Transverse colon (tissue), 4 donors: Measurements from ENCODE around the gene CDC16. TPM values are rescaled to one million over a fixed set of nuclear protein-coding genes. Genes with fewer than 3 reads are reported as not detected.
"Not testable (repeated sequence)": the region's sequence is repeated elsewhere in the genome, so short reads cannot be mapped to it uniquely, and the experiment has no call there.

Experiments used
- DNase-seq: peaks from one replicate; pipeline ENCODE4 v3.0.0-alpha.2; 2019
- H3K27ac ChIP-seq, 4 donors: fragments of 200-600 bp; sonication (generic); 2 replicates each; pipeline ENCODE4 v1.5.1; 2016 to 2018; ENCODE audit warnings: inconsistent platforms in 4 of 4
- H3K27me3 ChIP-seq: fragments of 200-600 bp; sonication (generic); 2 replicates; pipeline ENCODE4 v1.5.1; 2017; ENCODE audit warnings: inconsistent platforms
- H3K36me3 ChIP-seq, 4 donors: fragments of 200-600 bp; sonication (generic); 2 replicates each; pipeline ENCODE4 v1.5.1; 2017 to 2019; ENCODE audit warnings: inconsistent platforms in 4 of 4
- H3K4me1 ChIP-seq, 4 donors: fragments of 200-600 bp; sonication (generic); 2 replicates each; pipeline ENCODE4 v1.5.1; 2017 to 2020; ENCODE audit warnings: inconsistent platforms in 4 of 4
- H3K4me3 ChIP-seq, 4 donors: fragments of 200-600 bp; sonication (generic); 1 replicate in 1 of 4; 2 replicates in 3 of 4; pipeline versions ENCODE4 v1.5.1 to v1.6.1; 2017 to 2019; ENCODE audit warnings: inconsistent platforms in 4 of 4
- H3K9me3 ChIP-seq, 2 donors: fragments of 200-600 bp; sonication (generic); 2 replicates each; pipeline ENCODE4 v1.5.1; 2017 to 2019; ENCODE audit warnings: inconsistent platforms in 2 of 2
- CTCF ChIP-seq, 5 experiments: fragments of 200-600 bp in 3 of 5; fragments of 450-650 bp in 2 of 5; sonication (generic) in 3 of 5; IDR thresholded peaks; 1 replicate in 2 of 5; 2 replicates in 3 of 5; pipeline ENCODE4 v1.5.1; 2016 to 2017; ENCODE audit warnings: antibody characterized with exemption in 5 of 5, inconsistent platforms in 3 of 5, mild to moderate bottlenecking in 2 of 5, moderate library complexity in 1 of 5
- EP300 ChIP-seq: sonication (generic); formaldehyde crosslinking; IDR thresholded peaks from one replicate; pipeline ENCODE4 v1.6.1; 2017; ENCODE audit warnings: antibody characterized with exemption, low read depth
- POLR2A ChIP-seq: fragments of 450-650 bp; IDR thresholded peaks from one replicate; pipeline ENCODE4 v1.6.1; 2016; ENCODE audit warnings: antibody characterized with exemption, mild to moderate bottlenecking, moderate library complexity
- POLR2AphosphoS5 ChIP-seq, 3 donors: sonication (generic); formaldehyde crosslinking; IDR thresholded peaks; one replicate each; pipeline ENCODE4 v1.6.1; 2016; ENCODE audit warnings: antibody characterized with exemption in 3 of 3
- WGBS, 2 donors: methylation state at CpG; one replicate each; pipeline ENCODE4 v1.1.5; 2018; ENCODE audit warnings: low coverage in 1 of 2; 5-methylcytosine and 5-hydroxymethylcytosine counted together
- in situ Hi-C, 4 donors: fragments of 200-750 bp; cut with MboI; loops; one replicate each; pipeline versions ENCODE4 v1.15.0 to v1.15.1; 2017; ENCODE audit warnings: low sequenced_read_pairs in 3 of 4, low pct_ligation_motif_present in 1 of 4, low pct_unique_long_range_greater_than_20kb in 1 of 4
- intact Hi-C: fragments of 100-400 bp; cut with DNase I; formaldehyde crosslinking; loops from one replicate; pipeline ENCODE4 v1.15.1; 2023; ENCODE audit warnings: low total_unique reads
- total RNA-seq, 4 donors: library from RNA; depleted of rRNA; stranded (reverse); fragments of >200 nt; gene quantifications; one replicate each; pipeline ENCODE4 v1.1.0, GENCODE V29; 2016

Gene CDC16
- total RNA-seq, 4 donors from 2014 or later, result 34.8 to 75.4 (median 56.1) TPM

- TF ChIP-seq POLR2AphosphoS5 (IDR thresholded peaks at IDR 0.05) (no peak), POLR2A (no peak), CTCF (IDR thresholded peaks at IDR 0.05) (no peak), EP300 (no peak)
- no peak overlapping the region for H3K4me3 ChIP-seq
- in situ Hi-C loops (no loop called here), intact Hi-C loops (no loop called here)
- H3K36me3 ChIP-seq, result peaks cover 0 to 95% (median 46%) of the 10 kb centered on the region in 4 donors
- H3K9me3 ChIP-seq, result no peaks in the 10 kb centered on the region
- H3K27me3 ChIP-seq, result no peaks in the 10 kb centered on the region
- no peak overlapping the region for H3K27ac ChIP-seq
- H3K4me1 ChIP-seq, result no peaks in the 10 kb centered on the region
- 95 to 97% methylated on average over 3 of the region's 3 CpGs for WGBS, 2 donors
- no peak for DNase-seq
These were observed 9.3 kb downstream of the CDC16 start for GRCh38 chr13:114243971-114244370.

- in situ Hi-C loops, result no loop called here
- Histone ChIP-seq H3K36me3 (peaks cover 0 to 92% (median 44%) of the 10 kb centered on the region in 4 donors), H3K9me3 (no peaks in the 10 kb centered on the region), H3K27ac (no peak overlapping the region), H3K4me1 (no peaks in the 10 kb centered on the region), H3K4me3 (no peak overlapping the region), H3K27me3 (no peaks in the 10 kb centered on the region)
- 87% methylated on average over 5 of the region's 5 CpGs for WGBS, 2 donors
- intact Hi-C loops, result no loop called here
- no peak for TF ChIP-seq CTCF (IDR thresholded peaks at IDR 0.05)
- TF ChIP-seq POLR2AphosphoS5 (IDR thresholded peaks at IDR 0.05), result no peak
- TF ChIP-seq POLR2A, result no peak
- no peak for TF ChIP-seq EP300
- DNase-seq, result no peak
These were observed 9.9 kb downstream of the CDC16 start for GRCh38 chr13:114244637-114245036.

- intact Hi-C loops (no loop called here), in situ Hi-C loops (no loop called here)
- Histone ChIP-seq H3K4me1 (no peaks in the 10 kb centered on the region), H3K27ac (no peak overlapping the region), H3K27me3 (no peaks in the 10 kb centered on the region), H3K9me3 (no peaks in the 10 kb centered on the region), H3K4me3 (no peak overlapping the region), H3K36me3 (peaks cover 0 to 88% (median 37%) of the 10 kb centered on the region in 4 donors)
- 76 to 82% methylated on average over 3 of the region's 3 CpGs for WGBS, 2 donors
- TF ChIP-seq POLR2A (no peak), EP300 (no peak), CTCF (IDR thresholded peaks at IDR 0.05) (no peak), POLR2AphosphoS5 (IDR thresholded peaks at IDR 0.05) (no peak)
- no peak for DNase-seq
These were observed 13.3 kb downstream of the CDC16 start for GRCh38 chr13:114248011-114248410.

- in situ Hi-C loops (no loop called here), intact Hi-C loops (no loop called here)
- peaks cover 0 to 78% (median 37%) of the 10 kb centered on the region in 4 donors for H3K36me3 ChIP-seq
- no peaks in the 10 kb centered on the region for H3K9me3 ChIP-seq
- TF ChIP-seq POLR2AphosphoS5 (IDR thresholded peaks at IDR 0.05), result no peak
- TF ChIP-seq EP300, result no peak
- no peak for TF ChIP-seq CTCF (IDR thresholded peaks at IDR 0.05)
- TF ChIP-seq POLR2A, result no peak
- WGBS, 2 donors, result 80 to 92% methylated on average over 5 to 7 of the region's 7 CpGs
- no peaks in the 10 kb centered on the region for H3K27me3 ChIP-seq
- H3K27ac ChIP-seq, result no peak overlapping the region
- no peak for DNase-seq
- H3K4me3 ChIP-seq, result no peak overlapping the region
- H3K4me1 ChIP-seq, result no peaks in the 10 kb centered on the region
These were observed 14.4 kb downstream of the CDC16 start for GRCh38 chr13:114249077-114249476.

GRCh38 chr13:114251639-114252440, 17.1 kb downstream of the CDC16 start:
- H3K9me3 ChIP-seq, intact Hi-C loops, H3K4me3 ChIP-seq, DNase-seq, H3K27ac ChIP-seq, in situ Hi-C loops, H3K27me3 ChIP-seq, H3K4me1 ChIP-seq: not testable (repeated sequence)
- peaks cover 0 to 66% (median 28%) of the 10 kb centered on the region in 4 donors for H3K36me3 ChIP-seq
- 94 to 100% methylated on average over 1 of the region's 1 CpG for WGBS, 2 donors
